ENCODE results near the gene FAM228B. TPM values are rescaled to one million over a fixed set of nuclear protein-coding genes. Genes with fewer than 3 reads are reported as not detected.

Gene FAM228B
- polyA plus RNA-seq, 1 experiment, result 4.2 TPM

DNA sequence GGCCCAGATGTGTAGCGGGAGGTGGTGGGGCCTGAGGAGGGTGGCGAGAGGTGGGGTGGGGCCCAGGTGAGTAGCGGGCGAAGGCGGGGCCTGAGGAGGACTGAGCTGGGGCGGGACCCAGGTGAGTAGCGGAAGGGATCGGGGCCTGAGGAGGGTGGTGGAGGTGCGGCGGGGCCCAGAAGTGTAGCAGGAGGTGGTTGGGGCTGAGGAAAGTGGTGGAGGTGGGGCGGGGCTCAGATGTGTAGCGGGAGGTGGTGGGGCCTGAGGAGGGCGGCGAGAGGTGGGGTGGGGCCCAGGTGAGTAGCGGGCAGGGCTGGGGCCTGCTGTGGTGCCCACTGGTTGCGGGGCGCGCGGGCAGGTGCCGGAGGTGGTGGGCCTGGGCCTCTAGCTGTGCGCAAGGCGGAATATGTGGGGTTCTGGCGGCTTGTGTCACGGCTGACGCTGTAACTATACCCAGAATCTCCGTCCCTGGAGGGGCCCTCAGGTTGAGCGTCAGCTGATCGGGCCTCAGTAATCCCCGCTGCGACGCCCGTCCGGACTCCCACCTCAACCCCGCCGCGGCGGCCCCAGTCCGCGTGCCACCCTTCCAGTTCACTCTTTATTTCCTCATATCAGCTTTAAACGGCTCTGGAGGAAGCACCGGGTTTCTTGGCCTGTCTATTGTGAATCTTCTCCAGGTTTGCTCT, 46.3 kb upstream of the FAM228B start:
- POLR2A ChIA-PET, result no interaction called here

DNA sequence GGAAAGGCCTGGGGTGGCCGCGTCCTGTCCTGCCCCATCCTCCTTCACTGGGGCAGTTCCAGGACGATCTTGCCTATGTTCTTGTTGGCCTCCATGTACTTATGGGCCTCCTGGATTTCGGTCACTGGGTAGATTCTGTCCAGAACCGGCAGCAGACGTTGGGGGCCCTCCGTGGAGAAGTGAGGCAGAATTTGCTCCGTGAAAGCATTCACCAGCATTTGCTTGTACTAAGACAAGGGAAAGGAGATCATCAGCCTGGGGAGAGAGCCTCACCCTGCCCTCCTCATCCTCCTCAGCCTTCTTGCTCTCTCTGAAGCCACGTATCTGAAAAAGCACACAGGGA, 45.8 kb upstream of the FAM228B start:
- ChIA-PET CTCF (interaction anchor here (2.3 kb wide), 1 partner anchor 151 kb away, joined by 13 read pairs; the partner anchor contains the start of gene ATAD2B), POLR2A (no interaction called here)
- Histone ChIP-seq H3K27me3 (ENCODE audit: control insufficient read depth, insufficient read depth, low read length) (no peaks in the 10 kb centered on the region), H3K36me3 (ENCODE audit: control insufficient read depth, insufficient read depth, low read length) (peaks cover 9% of the 10 kb centered on the region), H3K4me3 (ENCODE audit: low read depth, low read length) (peak overlapping the region; percentile 94)
- TF ChIP-seq, protein P1, sequence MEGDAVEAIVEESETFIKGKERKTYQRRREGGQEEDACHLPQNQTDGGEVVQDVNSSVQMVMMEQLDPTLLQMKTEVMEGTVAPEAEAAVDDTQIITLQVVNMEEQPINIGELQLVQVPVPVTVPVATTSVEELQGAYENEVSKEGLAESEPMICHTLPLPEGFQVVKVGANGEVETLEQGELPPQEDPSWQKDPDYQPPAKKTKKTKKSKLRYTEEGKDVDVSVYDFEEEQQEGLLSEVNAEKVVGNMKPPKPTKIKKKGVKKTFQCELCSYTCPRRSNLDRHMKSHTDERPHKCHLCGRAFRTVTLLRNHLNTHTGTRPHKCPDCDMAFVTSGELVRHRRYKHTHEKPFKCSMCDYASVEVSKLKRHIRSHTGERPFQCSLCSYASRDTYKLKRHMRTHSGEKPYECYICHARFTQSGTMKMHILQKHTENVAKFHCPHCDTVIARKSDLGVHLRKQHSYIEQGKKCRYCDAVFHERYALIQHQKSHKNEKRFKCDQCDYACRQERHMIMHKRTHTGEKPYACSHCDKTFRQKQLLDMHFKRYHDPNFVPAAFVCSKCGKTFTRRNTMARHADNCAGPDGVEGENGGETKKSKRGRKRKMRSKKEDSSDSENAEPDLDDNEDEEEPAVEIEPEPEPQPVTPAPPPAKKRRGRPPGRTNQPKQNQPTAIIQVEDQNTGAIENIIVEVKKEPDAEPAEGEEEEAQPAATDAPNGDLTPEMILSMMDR (IDR thresholded peaks at IDR 0.05; ENCODE audit: insufficient read depth, low read depth, low read length), result no peak
- DNase-seq (ENCODE audit: low read depth), result no peak

More for the DNA sequence above, 46.3 kb upstream of the FAM228B start:
- TF ChIP-seq, protein P1 (IDR thresholded peaks at IDR 0.05; ENCODE audit: insufficient read depth, low read depth, low read length), result no peak
- no peak for DNase-seq (ENCODE audit: low read depth)
- H3K27me3 ChIP-seq (ENCODE audit: control insufficient read depth, insufficient read depth, low read length), result no peaks in the 10 kb centered on the region
- peak overlapping the region; percentile 94 for H3K4me3 ChIP-seq (ENCODE audit: low read depth, low read length)
- peaks cover 6% of the 10 kb centered on the region for H3K36me3 ChIP-seq (ENCODE audit: control insufficient read depth, insufficient read depth, low read length)
- CTCF ChIA-PET, result interaction anchor here (0.9 to 2.3 kb wide), 3 partner anchors 8 to 252 kb away, joined by 4 to 13 read pairs (median 7); partner anchors contain the start of genes ATAD2B and TP53I3

DNA sequence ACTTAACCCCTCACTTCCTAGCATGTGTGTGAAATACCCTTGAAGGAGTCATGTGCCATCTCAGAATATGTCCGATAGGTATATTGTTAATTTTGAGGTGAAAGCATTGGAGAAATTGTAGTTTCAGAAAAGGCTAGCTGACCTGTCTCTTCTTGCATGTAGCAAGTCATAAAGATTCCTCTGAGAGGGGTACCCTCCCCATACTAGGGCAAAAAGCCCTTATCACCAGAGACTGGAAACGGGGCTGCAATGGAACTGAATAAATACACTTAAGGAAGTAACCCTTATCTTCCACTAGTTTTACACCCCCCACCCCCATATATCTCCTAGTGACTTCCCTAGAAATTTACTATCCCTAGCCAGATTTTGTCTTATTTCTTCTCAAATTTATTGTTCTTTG, 45.4 kb upstream of the FAM228B start:
- DNase-seq (ENCODE audit: low read depth), result no peak
- Histone ChIP-seq H3K4me3 (ENCODE audit: low read depth, low read length) (peak overlapping the region; percentile 94), H3K27me3 (ENCODE audit: control insufficient read depth, insufficient read depth, low read length) (no peaks in the 10 kb centered on the region), H3K36me3 (ENCODE audit: control insufficient read depth, insufficient read depth, low read length) (peaks cover 11% of the 10 kb centered on the region)
- TF ChIP-seq, protein P1 (IDR thresholded peaks at IDR 0.05; ENCODE audit: insufficient read depth, low read depth, low read length), result no peak
- POLR2A ChIA-PET, result interaction anchor here (0.7 kb wide), 1 partner anchor 63 kb away, joined by 12 read pairs; no protein-coding TSS in a partner anchor
- CTCF ChIA-PET, result interaction anchor here (2.3 kb wide), 1 partner anchor 151 kb away, joined by 13 read pairs; the partner anchor contains the start of gene ATAD2B

DNA sequence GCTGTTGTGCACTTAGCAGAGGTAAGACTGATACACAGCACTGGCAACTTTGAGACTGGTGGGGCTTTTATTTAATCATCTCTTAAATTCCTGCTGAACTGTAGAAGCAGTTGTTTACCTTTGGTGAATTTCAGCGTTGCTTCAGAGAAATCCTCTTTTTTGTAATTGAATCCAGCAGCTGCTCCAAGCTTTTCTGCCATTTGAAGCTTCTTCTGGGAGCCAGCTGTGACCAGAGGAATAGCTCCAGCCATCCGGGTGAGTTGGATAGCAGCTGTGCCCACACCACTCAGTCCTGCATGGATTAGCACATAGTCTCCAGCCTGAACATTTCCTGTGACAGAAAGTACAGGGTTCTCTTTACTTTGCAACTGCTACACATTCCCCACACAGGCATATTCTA, 42.6 kb upstream of the FAM228B start:
- H3K27me3 ChIP-seq (ENCODE audit: control insufficient read depth, insufficient read depth, low read length), result no peaks in the 10 kb centered on the region
- ChIA-PET POLR2A (no interaction called here), CTCF (interaction anchor here (0.8 to 1.4 kb wide), 2 partner anchors 84 to 257 kb away, joined by 3 to 4 read pairs; no protein-coding TSS in a partner anchor)
- no peak for DNase-seq (ENCODE audit: low read depth)
- TF ChIP-seq, protein P1 (IDR thresholded peaks at IDR 0.05; ENCODE audit: insufficient read depth, low read depth, low read length), result no peak
- H3K36me3 ChIP-seq (ENCODE audit: control insufficient read depth, insufficient read depth, low read length), result peaks cover 13% of the 10 kb centered on the region
- H3K4me3 ChIP-seq (ENCODE audit: low read depth, low read length), result no peak overlapping the region

DNA sequence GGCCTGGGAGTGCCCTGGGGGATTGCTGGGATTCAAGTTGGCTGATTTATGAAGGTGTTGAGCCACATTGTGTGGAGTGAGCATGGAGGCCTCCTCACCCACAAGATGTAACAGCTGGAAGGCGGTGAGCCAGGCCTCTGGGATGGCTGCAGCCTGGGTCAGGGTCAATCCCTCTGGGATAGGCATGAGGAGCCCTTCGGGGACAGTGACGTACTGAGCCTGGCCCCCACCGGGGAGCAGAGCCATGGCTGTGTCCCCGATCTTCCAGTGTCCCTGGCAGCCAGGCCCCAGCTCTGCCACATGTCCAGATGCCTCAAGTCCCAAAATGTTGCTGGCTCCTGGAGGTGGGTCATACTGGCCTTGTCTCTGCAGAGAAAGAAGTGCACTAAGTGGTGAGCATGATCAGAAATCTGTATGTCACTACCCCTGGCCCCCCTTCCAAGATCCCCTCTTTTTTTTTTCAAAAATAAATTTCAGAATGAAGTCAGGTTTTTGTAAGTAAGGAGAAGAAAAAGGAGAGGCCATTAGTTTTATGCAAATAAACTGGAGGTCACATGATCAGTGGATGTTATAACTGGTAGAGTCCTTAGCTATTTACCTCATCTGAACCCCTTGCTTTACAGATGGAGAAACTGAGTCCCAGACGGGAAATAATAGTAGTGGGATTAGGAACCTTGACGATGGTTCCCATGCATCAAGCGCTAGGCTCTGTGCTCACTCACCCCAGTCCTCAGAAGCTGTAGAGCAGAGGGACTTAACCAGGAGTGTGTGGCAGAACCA, 40.3 kb upstream of the FAM228B start:
- Histone ChIP-seq H3K4me3 (ENCODE audit: low read depth, low read length) (peak overlapping the region; percentile 72), H3K27me3 (ENCODE audit: control insufficient read depth, insufficient read depth, low read length) (no peaks in the 10 kb centered on the region), H3K36me3 (ENCODE audit: control insufficient read depth, insufficient read depth, low read length) (peaks cover 13% of the 10 kb centered on the region)
- ChIA-PET CTCF (interaction anchor here (0.8 to 3.5 kb wide), 20 partner anchors 9 to 301 kb away, joined by 3 to 44 read pairs (median 4); partner anchors contain the start of genes ATAD2B, MFSD2B and PFN4), POLR2A (no interaction called here)
- TF ChIP-seq, protein P1 (IDR thresholded peaks at IDR 0.05; ENCODE audit: insufficient read depth, low read depth, low read length), result no peak
- no peak for DNase-seq (ENCODE audit: low read depth)

All from BJ (cell line).